Breast epithelium (tissue), 3 donors: Measurements from ENCODE around the gene PCDHGC3.

ENCODE experiments used
- CTCF ChIP-seq, 3 donors: fragments of 450-650 bp; IDR thresholded peaks; one replicate each; pipeline ENCODE4 v1.5.1; 2016 to 2017; ENCODE audit warnings: antibody characterized with exemption in 3 of 3, mild to moderate bottlenecking in 3 of 3, moderate library complexity in 3 of 3
- POLR2A ChIP-seq: fragments of 450-650 bp; IDR thresholded peaks from one replicate; pipeline ENCODE4 v1.6.1; 2016; ENCODE audit warnings: antibody characterized with exemption, mild to moderate bottlenecking, moderate library complexity
- POLR2AphosphoS5 ChIP-seq, 3 donors: sonication (generic); formaldehyde crosslinking; IDR thresholded peaks; one replicate each; pipeline ENCODE4 v1.6.1; 2017; ENCODE audit warnings: antibody characterized with exemption in 3 of 3

DNA sequence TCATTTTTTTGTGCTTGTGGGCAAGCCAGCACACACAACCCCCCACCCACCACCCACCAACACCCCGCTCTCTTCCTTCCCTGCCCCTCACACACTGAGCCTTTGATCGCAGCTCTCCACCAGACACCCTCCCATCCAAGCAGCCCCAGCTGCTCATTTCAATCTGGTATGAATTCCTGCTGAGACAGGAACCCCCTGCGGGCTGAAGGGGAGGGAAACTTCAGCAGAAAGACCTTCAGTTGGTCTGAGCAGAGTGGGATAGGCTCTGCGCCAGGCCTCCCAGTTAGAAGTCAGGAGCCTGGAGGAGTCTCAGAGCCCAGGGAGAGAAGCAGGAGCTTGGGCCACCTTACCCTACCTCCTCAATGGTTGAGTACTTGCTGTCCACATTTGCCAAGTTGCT lies 20.3 kb downstream of the PCDHGC3 start:
- TF ChIP-seq POLR2A: no peak
- TF ChIP-seq CTCF (IDR thresholded peaks at IDR 0.05): no peak
- no peak for TF ChIP-seq POLR2AphosphoS5 (IDR thresholded peaks at IDR 0.05)
